ENCODE results near the gene FXYD1. TPM values are rescaled to one million over a fixed set of nuclear protein-coding genes. Genes with fewer than 3 reads are reported as not detected.

The FXYD1 gene
- total RNA-seq, 4 donors from 2014 or later, result 28.7 to 108 (median 37.8) TPM

DNA sequence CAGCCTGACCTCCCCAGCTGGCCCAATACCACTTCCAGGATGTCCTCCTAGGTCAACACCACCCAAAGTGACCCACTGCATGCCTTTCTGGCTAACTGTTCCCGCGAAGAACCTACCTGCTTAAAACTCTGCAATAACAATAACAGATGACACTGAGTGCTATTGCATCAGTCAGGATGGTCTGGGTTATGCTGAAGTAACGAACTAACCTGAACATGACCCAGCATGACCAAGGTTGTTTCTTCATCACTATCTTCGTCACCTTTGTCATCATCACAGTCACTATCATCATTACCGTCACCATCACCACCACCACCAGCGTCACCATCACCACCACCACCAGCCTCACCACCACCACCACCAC is 33.6 kb upstream of the FXYD1 start:
- TF ChIP-seq, protein P1, sequence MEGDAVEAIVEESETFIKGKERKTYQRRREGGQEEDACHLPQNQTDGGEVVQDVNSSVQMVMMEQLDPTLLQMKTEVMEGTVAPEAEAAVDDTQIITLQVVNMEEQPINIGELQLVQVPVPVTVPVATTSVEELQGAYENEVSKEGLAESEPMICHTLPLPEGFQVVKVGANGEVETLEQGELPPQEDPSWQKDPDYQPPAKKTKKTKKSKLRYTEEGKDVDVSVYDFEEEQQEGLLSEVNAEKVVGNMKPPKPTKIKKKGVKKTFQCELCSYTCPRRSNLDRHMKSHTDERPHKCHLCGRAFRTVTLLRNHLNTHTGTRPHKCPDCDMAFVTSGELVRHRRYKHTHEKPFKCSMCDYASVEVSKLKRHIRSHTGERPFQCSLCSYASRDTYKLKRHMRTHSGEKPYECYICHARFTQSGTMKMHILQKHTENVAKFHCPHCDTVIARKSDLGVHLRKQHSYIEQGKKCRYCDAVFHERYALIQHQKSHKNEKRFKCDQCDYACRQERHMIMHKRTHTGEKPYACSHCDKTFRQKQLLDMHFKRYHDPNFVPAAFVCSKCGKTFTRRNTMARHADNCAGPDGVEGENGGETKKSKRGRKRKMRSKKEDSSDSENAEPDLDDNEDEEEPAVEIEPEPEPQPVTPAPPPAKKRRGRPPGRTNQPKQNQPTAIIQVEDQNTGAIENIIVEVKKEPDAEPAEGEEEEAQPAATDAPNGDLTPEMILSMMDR (IDR thresholded peaks at IDR 0.05; ENCODE audit: low read depth), result no peak

DNA sequence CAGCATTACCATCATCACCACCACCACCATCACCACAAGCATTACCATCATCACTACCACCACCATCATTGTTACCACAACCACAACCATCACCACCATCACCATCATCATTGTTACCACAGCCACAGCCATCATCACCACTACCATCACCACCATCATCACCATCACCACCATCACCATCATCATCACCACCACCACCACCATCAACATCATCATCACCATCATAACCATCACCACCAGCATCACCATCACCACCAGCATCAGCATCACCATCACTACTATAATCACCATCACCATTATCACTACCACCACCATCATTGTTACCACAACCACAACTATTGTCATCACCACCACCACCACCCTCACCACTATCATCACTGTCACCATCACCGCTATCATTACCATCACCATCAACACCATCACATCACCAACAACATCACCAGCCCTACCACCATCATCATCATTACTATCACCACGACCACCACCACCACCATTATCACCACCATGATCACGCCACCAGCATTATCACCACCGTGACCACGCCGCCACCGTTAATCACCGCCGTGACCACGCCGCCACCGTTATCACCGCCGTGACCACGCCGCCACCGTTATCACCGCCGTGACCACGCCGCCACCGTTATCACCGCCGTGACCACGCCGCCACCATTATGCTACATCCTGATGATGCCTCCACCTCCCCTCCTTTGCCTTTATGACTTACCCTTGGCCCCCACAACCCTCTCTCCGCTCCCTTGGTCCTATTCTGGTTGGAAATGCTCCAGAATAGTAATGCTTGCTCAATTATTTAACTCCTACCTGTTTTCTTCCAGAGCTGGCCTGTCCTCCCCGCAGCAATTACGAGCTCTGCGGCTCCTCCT is 33.0 kb upstream of the FXYD1 start:
- TF ChIP-seq, protein P1 (IDR thresholded peaks at IDR 0.05; ENCODE audit: low read depth), result no peak

DNA sequence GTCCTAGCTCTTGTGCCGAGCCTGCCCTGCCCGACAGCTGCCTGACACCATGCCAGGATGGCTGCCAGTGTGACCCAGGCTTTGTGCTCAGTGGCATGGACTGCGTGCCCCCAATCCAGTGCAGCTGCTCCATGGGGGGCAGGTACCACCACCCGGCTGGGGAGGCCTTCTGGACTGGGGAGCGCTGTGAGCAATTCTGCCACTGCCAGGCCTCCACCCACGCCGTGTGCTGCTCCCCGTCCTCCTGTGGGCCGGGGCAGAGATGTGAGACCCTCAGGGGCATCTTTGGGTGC is 32.4 kb upstream of the FXYD1 start:
- TF ChIP-seq, protein P1 (IDR thresholded peaks at IDR 0.05; ENCODE audit: low read depth), result no peak

DNA sequence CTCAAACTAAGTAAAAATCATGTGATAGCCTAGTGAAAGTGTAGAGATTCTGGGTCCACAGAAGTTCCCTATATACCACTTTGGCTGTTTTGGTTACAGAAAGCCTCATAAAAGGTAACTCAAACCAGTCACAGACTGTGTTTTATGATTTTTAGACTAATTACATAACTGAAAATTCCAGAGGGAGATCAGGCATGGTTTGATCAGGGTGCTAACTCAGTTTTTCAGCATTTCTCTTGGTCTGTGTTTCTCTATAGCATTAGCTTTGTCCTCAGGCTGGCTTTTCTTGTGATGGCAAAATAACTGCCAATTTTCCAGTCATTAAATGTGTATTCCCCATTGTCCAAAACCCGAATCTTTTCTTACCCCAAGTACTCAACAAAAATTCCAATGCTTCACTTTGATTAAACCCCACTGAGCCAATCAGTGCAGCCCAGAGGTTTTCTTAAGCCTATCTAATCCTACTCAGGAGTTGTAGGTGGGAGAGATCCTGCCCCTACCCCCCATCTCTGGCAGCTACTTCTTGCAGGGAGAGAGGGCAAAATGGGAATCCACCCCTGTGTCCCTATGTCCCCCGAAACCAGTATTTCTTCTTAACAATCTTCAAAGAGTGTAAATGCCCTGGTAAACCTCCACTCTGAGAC is 31.6 kb upstream of the FXYD1 start:
- TF ChIP-seq, protein P1 (IDR thresholded peaks at IDR 0.05; ENCODE audit: low read depth), result no peak

DNA sequence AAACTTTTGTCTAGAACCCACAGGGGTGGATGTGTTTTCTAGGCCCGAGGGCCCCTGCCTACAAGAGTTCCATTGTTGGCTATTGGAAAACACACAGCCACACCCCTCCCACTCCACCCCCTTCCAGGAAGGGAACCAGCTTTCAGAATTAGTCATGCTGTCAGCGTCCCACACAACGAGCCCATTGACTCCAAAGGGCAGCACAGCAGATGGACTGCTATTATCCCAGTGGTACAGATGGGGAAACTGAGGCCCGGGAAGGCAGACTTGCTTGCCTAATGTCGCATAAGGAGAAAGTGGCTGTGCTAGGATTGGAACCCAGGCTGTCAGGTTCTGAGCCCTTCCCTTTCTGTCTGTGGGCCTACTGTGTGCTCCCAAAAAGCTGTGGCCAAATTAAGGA is 31.1 kb upstream of the FXYD1 start:
- TF ChIP-seq, protein P1 (IDR thresholded peaks at IDR 0.05; ENCODE audit: low read depth), result no peak

DNA sequence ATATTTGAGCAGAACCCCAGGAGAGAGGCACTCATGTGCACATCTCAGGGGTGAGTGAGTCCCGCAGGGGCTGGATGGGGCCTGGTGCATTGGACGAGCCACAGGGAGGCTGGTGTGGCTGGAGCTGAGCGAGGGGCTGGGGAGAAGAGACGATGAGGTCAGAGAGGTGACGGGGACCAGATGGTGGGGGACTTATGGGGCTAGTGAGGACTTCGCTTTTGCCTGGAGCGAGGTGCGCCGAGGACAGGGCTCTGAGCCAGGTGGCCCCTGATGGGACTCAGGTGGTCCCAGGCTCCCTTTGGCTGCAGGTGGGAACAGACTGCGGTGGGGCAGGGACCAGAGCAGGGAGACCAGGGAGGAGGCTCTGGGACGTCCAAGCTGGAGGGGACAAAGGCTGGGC is 29.9 kb upstream of the FXYD1 start:
- TF ChIP-seq, protein P1 (IDR thresholded peaks at IDR 0.05; ENCODE audit: low read depth), result no peak

DNA sequence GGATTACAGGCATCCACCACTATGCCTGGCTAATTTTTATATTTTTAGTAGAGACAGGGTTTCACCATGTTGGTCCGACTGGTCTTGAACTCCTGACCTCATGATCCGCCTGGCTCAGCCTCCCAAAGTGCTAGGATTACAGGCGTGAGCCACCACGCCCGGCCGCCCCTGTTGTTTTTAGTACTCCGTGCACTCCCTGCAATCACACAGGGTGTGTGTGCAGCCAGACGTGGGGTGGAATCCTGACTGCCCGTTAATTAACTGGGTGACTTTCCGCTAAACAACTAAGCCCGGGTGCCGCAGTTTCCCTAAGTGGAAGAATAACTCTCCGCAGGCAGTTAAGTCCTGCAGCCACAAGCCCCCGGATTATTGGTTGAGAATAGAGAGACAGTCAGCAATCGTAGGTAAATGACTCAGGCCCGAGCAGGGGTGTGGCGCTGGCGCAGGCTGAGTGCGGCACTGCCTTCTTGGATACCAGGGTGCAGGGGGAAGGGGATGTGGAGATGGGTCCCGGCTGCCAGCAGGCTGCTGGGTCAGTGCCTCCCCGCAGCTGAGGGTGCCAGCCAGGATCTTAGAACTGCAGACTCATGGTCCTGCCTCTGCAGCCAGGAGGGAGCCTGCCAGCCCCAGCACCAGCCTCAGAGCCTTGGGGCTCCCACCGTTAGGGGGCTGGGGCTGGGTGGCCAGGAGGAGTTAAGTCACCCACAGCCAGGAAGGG is 29.1 kb upstream of the FXYD1 start:
- TF ChIP-seq, protein P1 (IDR thresholded peaks at IDR 0.05; ENCODE audit: low read depth), result no peak

Measured in subcutaneous adipose tissue (tissue), 4 donors.